ENCODE measurements around the gene APLN. TPM values are rescaled to one million over a fixed set of nuclear protein-coding genes. Genes with fewer than 3 reads are reported as not detected.

Gene APLN
- total and polyA plus RNA-seq, 10 donors: 0.09 to 2.0 (median 0.26) TPM; not detected in 2

GRCh38 chrX:129663171-129663570 is 8.4 kb upstream of the APLN start:
- 33 to 41% (median 39%) methylated on average over 3 of the region's 3 CpGs for WGBS, 5 donors
- no peak for DNase-seq
- no peaks in the 10 kb centered on the region for H3K36me3 ChIP-seq
- H3K27ac ChIP-seq: no peak overlapping the region
- TF ChIP-seq POLR2A (IDR thresholded peaks at IDR 0.05) (no peak), CTCF (IDR thresholded peaks at IDR 0.05 in 8 of 11, conservative IDR thresholded peaks at IDR 0.05 in 3 of 11) (no peak), POLR2AphosphoS5 (IDR thresholded peaks at IDR 0.05) (no peak)
- intact Hi-C loops (cut with DNase I; ENCODE audit: low total_unique reads): no loop called here
- H3K4me1 ChIP-seq: no peaks in the 10 kb centered on the region
- peaks cover 0 to 5% (median 0%) of the 10 kb centered on the region in 8 donors for H3K9me3 ChIP-seq
- H3K4me3 ChIP-seq: no peak overlapping the region
- H3K27me3 ChIP-seq (replicated peaks in 1 of 7): peaks cover 0 to 6% (median 0%) of the 10 kb centered on the region in 7 donors

- intact Hi-C loops (cut with DNase I; ENCODE audit: low total_unique reads): no loop called here
- H3K27me3 ChIP-seq (replicated peaks in 1 of 7): peaks cover 0 to 6% (median 0%) of the 10 kb centered on the region in 7 donors
These were observed 6.6 kb upstream of the APLN start for GRCh38 chrX:129661369-129661768.

GRCh38 chrX:129659861-129660260 is 5.1 kb upstream of the APLN start:
- H3K27me3 ChIP-seq (replicated peaks in 1 of 7): peaks cover 0 to 11% (median 2%) of the 10 kb centered on the region in 7 donors
- DNase-seq: no peak
- WGBS, 5 donors: 64 to 72% (median 65%) methylated on average over 5 of the region's 5 CpGs
- no peaks in the 10 kb centered on the region for H3K36me3 ChIP-seq
- no peak overlapping the region for H3K27ac ChIP-seq
- intact Hi-C loops (cut with DNase I; ENCODE audit: low total_unique reads): no loop called here
- peaks cover 0 to 9% (median 6%) of the 10 kb centered on the region in 6 donors for H3K4me1 ChIP-seq
- H3K9me3 ChIP-seq: no peaks in the 10 kb centered on the region
- H3K4me3 ChIP-seq: no peak overlapping the region
- TF ChIP-seq CTCF (IDR thresholded peaks at IDR 0.05 in 8 of 11, conservative IDR thresholded peaks at IDR 0.05 in 3 of 11) (no peak), POLR2AphosphoS5 (IDR thresholded peaks at IDR 0.05) (no peak), POLR2A (IDR thresholded peaks at IDR 0.05) (no peak)

More at GRCh38 chrX:129661369-129661768, 6.6 kb upstream of the APLN start:
- DNase-seq: no peak
- TF ChIP-seq POLR2AphosphoS5 (IDR thresholded peaks at IDR 0.05) (no peak), POLR2A (IDR thresholded peaks at IDR 0.05) (no peak), CTCF (IDR thresholded peaks at IDR 0.05 in 8 of 11, conservative IDR thresholded peaks at IDR 0.05 in 3 of 11) (no peak)
- Histone ChIP-seq H3K27ac (no peak overlapping the region), H3K36me3 (no peaks in the 10 kb centered on the region), H3K9me3 (no peaks in the 10 kb centered on the region), H3K4me1 (no peaks in the 10 kb centered on the region), H3K4me3 (no peak overlapping the region)
- 48 to 100% (median 90%) methylated on average over 1 of the region's 1 CpG for WGBS, 5 donors

- Histone ChIP-seq H3K27ac (no peak overlapping the region), H3K27me3 (replicated peaks in 1 of 7) (peaks cover 0 to 18% (median 8%) of the 10 kb centered on the region in 7 donors), H3K4me1 (peaks cover 0 to 16% (median 10%) of the 10 kb centered on the region in 6 donors), H3K9me3 (no peaks in the 10 kb centered on the region), H3K4me3 (no peak overlapping the region), H3K36me3 (no peaks in the 10 kb centered on the region)
- 60 to 92% (median 69%) methylated on average over 2 of the region's 2 CpGs for WGBS, 5 donors
- intact Hi-C loops (cut with DNase I; ENCODE audit: low total_unique reads): no loop called here
- DNase-seq: no peak
- TF ChIP-seq POLR2A (IDR thresholded peaks at IDR 0.05) (no peak), POLR2AphosphoS5 (IDR thresholded peaks at IDR 0.05) (no peak), CTCF (IDR thresholded peaks at IDR 0.05 in 8 of 11, conservative IDR thresholded peaks at IDR 0.05 in 3 of 11) (no peak)
These were observed 4.4 kb upstream of the APLN start for GRCh38 chrX:129659141-129659540.

All from spleen (tissue), 11 donors.